Measurements from ENCODE around the gene AVEN. TPM values are rescaled to one million over a fixed set of nuclear protein-coding genes. Genes with fewer than 3 reads are reported as not detected.

The AVEN gene
- total RNA-seq, 1 experiment from 2014 or later, result 17.0 TPM

DNA sequence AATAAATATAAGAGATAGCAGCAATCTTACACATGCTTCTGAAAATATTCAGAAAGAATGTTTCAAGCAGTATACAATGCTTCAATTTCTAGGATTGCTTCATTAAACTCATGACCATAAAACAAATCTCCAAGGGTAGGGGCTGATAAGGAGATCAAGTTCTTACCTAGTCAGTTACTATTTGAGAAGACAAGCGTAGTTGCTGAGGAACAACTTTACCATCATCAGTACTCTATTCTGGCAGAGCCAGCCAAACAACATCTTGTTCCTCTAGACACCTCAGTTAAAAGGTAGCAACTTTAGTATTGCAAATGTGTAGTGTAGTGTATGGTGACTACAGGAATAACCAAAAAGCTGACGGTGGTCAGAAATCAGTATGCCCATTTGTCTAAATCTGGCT is 156.1 kb downstream of the AVEN start:
- CTCF ChIA-PET, result no interaction called here
- no peak overlapping the region for H3K4me3 ChIP-seq (ENCODE audit: low read depth, low read length, poor library complexity, severe bottlenecking)
- no peak for DNase-seq (ENCODE audit: low spot score)
- no peak overlapping the region for H3K27ac ChIP-seq (ENCODE audit: low read depth, low read length, poor library complexity, severe bottlenecking)
- TF ChIP-seq, protein P1, sequence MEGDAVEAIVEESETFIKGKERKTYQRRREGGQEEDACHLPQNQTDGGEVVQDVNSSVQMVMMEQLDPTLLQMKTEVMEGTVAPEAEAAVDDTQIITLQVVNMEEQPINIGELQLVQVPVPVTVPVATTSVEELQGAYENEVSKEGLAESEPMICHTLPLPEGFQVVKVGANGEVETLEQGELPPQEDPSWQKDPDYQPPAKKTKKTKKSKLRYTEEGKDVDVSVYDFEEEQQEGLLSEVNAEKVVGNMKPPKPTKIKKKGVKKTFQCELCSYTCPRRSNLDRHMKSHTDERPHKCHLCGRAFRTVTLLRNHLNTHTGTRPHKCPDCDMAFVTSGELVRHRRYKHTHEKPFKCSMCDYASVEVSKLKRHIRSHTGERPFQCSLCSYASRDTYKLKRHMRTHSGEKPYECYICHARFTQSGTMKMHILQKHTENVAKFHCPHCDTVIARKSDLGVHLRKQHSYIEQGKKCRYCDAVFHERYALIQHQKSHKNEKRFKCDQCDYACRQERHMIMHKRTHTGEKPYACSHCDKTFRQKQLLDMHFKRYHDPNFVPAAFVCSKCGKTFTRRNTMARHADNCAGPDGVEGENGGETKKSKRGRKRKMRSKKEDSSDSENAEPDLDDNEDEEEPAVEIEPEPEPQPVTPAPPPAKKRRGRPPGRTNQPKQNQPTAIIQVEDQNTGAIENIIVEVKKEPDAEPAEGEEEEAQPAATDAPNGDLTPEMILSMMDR (conservative IDR thresholded peaks at IDR 0.05; ENCODE audit: low read depth, low read length), result no peak
- TF ChIP-seq EZH2 (IDR thresholded peaks at IDR 0.05; ENCODE audit: borderline replicate concordance, low read depth, low read length, poor library complexity, severe bottlenecking), result no peak
- no peaks in the 10 kb centered on the region for H3K27me3 ChIP-seq (replicated peaks; ENCODE audit: insufficient read depth, low read depth, low read length, poor library complexity)
- BruUV-seq (replicated peaks), result no TSS peak
- intact Hi-C loops (cut with micrococcal nuclease; ENCODE audit: unreplicated experiment), result no loop called here
- no peaks in the 10 kb centered on the region for H3K36me3 ChIP-seq (ENCODE audit: insufficient read depth, low read length, poor library complexity, severe bottlenecking)
- H3K9me3 ChIP-seq (ENCODE audit: low read depth, low read length, poor library complexity, severe bottlenecking), result no peaks in the 10 kb centered on the region
- no peaks in the 10 kb centered on the region for H3K4me1 ChIP-seq (ENCODE audit: insufficient read depth, low read length, poor library complexity, severe bottlenecking)
- POLR2A ChIA-PET (ENCODE audit: low non-redundant PET), result no interaction called here

DNA sequence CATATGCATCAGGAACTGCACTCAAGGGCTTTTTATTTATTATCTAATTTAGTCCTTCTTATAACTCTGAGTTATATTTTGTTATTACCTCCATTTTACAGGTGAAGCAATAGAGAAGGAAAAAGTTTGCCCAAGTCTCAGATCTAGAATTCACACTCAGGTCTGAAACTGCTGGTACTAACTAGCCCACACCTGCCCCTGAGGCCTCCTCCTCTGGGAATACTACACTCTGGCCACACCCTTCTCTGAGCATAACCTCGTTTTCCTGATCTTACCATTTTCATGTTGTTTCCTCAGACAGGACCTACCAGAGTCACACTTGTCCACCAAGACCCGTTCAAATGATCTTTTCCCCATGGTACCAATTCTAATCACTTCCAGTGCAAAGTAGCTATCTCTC is 164.8 kb downstream of the AVEN start:
- Histone ChIP-seq H3K4me3 (ENCODE audit: low read depth, low read length, poor library complexity, severe bottlenecking) (no peak overlapping the region), H3K36me3 (ENCODE audit: insufficient read depth, low read length, poor library complexity, severe bottlenecking) (no peaks in the 10 kb centered on the region), H3K27ac (ENCODE audit: low read depth, low read length, poor library complexity, severe bottlenecking) (no peak overlapping the region), H3K4me1 (ENCODE audit: insufficient read depth, low read length, poor library complexity, severe bottlenecking) (no peaks in the 10 kb centered on the region), H3K27me3 (replicated peaks; ENCODE audit: insufficient read depth, low read depth, low read length, poor library complexity) (no peaks in the 10 kb centered on the region), H3K9me3 (ENCODE audit: low read depth, low read length, poor library complexity, severe bottlenecking) (no peaks in the 10 kb centered on the region)
- no TSS peak for BruUV-seq (replicated peaks)
- CTCF ChIA-PET, result no interaction called here
- TF ChIP-seq, protein P1 (conservative IDR thresholded peaks at IDR 0.05; ENCODE audit: low read depth, low read length), result no peak
- no peak for TF ChIP-seq EZH2 (IDR thresholded peaks at IDR 0.05; ENCODE audit: borderline replicate concordance, low read depth, low read length, poor library complexity, severe bottlenecking)
- no peak for DNase-seq (ENCODE audit: low spot score)
- intact Hi-C loops (cut with micrococcal nuclease; ENCODE audit: unreplicated experiment), result no loop called here
- POLR2A ChIA-PET (ENCODE audit: low non-redundant PET), result no interaction called here

DNA sequence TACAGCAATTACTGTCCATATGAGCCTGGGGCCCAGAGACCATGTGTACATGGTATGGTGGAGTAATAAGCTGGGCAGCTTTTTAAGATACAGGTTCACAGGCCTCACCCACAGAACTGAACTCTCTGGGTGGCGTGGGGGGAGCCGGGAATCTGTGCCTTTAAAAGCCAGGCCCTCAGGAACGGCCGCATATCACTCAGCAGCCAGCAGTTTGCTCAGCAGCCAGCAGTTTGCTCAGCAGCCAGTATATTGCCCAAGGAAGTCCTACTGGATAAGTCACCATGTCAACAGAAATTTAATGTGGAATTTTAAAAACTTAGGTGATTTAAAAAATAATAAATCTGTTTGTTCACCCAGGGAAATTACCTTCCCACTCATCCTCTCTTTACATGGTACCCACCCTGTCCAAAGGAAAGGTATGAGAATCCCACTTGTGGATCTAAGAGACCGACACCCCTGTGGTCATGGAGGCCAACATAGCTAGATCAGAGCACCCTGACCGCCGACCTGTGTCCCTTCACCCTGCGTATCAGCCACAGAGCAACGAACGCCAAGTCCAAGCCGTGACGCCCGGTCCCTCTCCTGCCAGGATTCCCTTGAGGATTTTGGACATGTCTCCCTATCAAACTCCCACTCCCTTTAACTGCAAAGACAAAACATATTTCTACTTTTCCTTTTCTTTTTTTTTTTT is 166.4 kb downstream of the AVEN start:
- Histone ChIP-seq H3K4me3 (ENCODE audit: low read depth, low read length, poor library complexity, severe bottlenecking) (no peak overlapping the region), H3K27me3 (replicated peaks; ENCODE audit: insufficient read depth, low read depth, low read length, poor library complexity) (no peaks in the 10 kb centered on the region), H3K36me3 (ENCODE audit: insufficient read depth, low read length, poor library complexity, severe bottlenecking) (no peaks in the 10 kb centered on the region), H3K9me3 (ENCODE audit: low read depth, low read length, poor library complexity, severe bottlenecking) (no peaks in the 10 kb centered on the region), H3K27ac (ENCODE audit: low read depth, low read length, poor library complexity, severe bottlenecking) (no peak overlapping the region), H3K4me1 (ENCODE audit: insufficient read depth, low read length, poor library complexity, severe bottlenecking) (no peaks in the 10 kb centered on the region)
- CTCF ChIA-PET, result no interaction called here
- POLR2A ChIA-PET (ENCODE audit: low non-redundant PET), result interaction anchor here (0.5 kb wide), 1 partner anchor 951 kb away, joined by 9 read pairs; no protein-coding TSS in a partner anchor
- no peak for DNase-seq (ENCODE audit: low spot score)
- no TSS peak for BruUV-seq (replicated peaks)
- TF ChIP-seq, protein P1 (conservative IDR thresholded peaks at IDR 0.05; ENCODE audit: low read depth, low read length), result no peak
- no peak for TF ChIP-seq EZH2 (IDR thresholded peaks at IDR 0.05; ENCODE audit: borderline replicate concordance, low read depth, low read length, poor library complexity, severe bottlenecking)
- intact Hi-C loops (cut with micrococcal nuclease; ENCODE audit: unreplicated experiment), result no loop called here
